ENCODE results near the gene PHYKPL. TPM values are rescaled to one million over a fixed set of nuclear protein-coding genes. Genes with fewer than 3 reads are reported as not detected.

The PHYKPL gene
- total RNA-seq, 1 experiment from 2014 or later, result 41.7 TPM

DNA sequence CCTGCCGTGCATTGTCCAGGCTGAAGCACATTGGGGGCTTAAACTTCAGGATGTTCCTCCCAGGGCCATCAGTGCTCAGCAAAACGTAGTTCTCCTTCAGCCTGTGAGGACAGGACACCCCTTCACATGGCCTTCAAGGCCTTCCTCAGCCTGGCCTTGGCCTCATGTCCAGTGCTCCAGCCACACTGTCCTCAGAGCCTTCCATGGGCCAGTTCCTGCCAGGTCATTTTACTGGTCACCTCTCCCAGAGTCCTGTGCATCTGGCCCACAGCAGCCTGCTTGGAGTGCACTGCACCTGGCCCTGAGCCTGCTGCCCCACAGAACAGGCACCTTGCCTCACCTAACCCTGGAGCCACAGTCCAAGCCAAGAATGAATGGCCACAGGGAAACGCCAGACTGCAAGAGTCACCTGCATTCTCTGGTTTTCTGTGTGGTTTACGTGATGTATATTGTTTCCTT is 19.6 kb downstream of the PHYKPL start (continued):
- TF ChIP-seq, protein P1, sequence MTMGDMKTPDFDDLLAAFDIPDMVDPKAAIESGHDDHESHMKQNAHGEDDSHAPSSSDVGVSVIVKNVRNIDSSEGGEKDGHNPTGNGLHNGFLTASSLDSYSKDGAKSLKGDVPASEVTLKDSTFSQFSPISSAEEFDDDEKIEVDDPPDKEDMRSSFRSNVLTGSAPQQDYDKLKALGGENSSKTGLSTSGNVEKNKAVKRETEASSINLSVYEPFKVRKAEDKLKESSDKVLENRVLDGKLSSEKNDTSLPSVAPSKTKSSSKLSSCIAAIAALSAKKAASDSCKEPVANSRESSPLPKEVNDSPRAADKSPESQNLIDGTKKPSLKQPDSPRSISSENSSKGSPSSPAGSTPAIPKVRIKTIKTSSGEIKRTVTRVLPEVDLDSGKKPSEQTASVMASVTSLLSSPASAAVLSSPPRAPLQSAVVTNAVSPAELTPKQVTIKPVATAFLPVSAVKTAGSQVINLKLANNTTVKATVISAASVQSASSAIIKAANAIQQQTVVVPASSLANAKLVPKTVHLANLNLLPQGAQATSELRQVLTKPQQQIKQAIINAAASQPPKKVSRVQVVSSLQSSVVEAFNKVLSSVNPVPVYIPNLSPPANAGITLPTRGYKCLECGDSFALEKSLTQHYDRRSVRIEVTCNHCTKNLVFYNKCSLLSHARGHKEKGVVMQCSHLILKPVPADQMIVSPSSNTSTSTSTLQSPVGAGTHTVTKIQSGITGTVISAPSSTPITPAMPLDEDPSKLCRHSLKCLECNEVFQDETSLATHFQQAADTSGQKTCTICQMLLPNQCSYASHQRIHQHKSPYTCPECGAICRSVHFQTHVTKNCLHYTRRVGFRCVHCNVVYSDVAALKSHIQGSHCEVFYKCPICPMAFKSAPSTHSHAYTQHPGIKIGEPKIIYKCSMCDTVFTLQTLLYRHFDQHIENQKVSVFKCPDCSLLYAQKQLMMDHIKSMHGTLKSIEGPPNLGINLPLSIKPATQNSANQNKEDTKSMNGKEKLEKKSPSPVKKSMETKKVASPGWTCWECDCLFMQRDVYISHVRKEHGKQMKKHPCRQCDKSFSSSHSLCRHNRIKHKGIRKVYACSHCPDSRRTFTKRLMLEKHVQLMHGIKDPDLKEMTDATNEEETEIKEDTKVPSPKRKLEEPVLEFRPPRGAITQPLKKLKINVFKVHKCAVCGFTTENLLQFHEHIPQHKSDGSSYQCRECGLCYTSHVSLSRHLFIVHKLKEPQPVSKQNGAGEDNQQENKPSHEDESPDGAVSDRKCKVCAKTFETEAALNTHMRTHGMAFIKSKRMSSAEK (CRISPR knock-in tag; IDR thresholded peaks at IDR 0.05; ENCODE audit: borderline replicate concordance), result no peak
- TF ChIP-seq ZNF317 (CRISPR knock-in tag; IDR thresholded peaks at IDR 0.05; ENCODE audit: borderline replicate concordance, low read depth), result no peak
- no peak for TF ChIP-seq MYBL2 (CRISPR knock-in tag; IDR thresholded peaks at IDR 0.05)
- TF ChIP-seq CBFB (CRISPR knock-in tag; IDR thresholded peaks at IDR 0.05; ENCODE audit: low read depth), result no peak
- TF ChIP-seq, protein P2, sequence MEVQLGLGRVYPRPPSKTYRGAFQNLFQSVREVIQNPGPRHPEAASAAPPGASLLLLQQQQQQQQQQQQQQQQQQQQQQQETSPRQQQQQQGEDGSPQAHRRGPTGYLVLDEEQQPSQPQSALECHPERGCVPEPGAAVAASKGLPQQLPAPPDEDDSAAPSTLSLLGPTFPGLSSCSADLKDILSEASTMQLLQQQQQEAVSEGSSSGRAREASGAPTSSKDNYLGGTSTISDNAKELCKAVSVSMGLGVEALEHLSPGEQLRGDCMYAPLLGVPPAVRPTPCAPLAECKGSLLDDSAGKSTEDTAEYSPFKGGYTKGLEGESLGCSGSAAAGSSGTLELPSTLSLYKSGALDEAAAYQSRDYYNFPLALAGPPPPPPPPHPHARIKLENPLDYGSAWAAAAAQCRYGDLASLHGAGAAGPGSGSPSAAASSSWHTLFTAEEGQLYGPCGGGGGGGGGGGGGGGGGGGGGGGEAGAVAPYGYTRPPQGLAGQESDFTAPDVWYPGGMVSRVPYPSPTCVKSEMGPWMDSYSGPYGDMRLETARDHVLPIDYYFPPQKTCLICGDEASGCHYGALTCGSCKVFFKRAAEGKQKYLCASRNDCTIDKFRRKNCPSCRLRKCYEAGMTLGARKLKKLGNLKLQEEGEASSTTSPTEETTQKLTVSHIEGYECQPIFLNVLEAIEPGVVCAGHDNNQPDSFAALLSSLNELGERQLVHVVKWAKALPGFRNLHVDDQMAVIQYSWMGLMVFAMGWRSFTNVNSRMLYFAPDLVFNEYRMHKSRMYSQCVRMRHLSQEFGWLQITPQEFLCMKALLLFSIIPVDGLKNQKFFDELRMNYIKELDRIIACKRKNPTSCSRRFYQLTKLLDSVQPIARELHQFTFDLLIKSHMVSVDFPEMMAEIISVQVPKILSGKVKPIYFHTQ (CRISPR knock-in tag; IDR thresholded peaks at IDR 0.05), result peak; percentile 38; the same call in 1 of the 2 replicates
- TF ChIP-seq GRHL2 (CRISPR knock-in tag; IDR thresholded peaks at IDR 0.05; ENCODE audit: insufficient replicate concordance, severe bottlenecking), result no peak
- no peak for TF ChIP-seq ATF1 (CRISPR knock-in tag; IDR thresholded peaks at IDR 0.05)
- no peak for TF ChIP-seq SMAD4 (CRISPR knock-in tag; IDR thresholded peaks at IDR 0.05)
- TF ChIP-seq, protein P3, sequence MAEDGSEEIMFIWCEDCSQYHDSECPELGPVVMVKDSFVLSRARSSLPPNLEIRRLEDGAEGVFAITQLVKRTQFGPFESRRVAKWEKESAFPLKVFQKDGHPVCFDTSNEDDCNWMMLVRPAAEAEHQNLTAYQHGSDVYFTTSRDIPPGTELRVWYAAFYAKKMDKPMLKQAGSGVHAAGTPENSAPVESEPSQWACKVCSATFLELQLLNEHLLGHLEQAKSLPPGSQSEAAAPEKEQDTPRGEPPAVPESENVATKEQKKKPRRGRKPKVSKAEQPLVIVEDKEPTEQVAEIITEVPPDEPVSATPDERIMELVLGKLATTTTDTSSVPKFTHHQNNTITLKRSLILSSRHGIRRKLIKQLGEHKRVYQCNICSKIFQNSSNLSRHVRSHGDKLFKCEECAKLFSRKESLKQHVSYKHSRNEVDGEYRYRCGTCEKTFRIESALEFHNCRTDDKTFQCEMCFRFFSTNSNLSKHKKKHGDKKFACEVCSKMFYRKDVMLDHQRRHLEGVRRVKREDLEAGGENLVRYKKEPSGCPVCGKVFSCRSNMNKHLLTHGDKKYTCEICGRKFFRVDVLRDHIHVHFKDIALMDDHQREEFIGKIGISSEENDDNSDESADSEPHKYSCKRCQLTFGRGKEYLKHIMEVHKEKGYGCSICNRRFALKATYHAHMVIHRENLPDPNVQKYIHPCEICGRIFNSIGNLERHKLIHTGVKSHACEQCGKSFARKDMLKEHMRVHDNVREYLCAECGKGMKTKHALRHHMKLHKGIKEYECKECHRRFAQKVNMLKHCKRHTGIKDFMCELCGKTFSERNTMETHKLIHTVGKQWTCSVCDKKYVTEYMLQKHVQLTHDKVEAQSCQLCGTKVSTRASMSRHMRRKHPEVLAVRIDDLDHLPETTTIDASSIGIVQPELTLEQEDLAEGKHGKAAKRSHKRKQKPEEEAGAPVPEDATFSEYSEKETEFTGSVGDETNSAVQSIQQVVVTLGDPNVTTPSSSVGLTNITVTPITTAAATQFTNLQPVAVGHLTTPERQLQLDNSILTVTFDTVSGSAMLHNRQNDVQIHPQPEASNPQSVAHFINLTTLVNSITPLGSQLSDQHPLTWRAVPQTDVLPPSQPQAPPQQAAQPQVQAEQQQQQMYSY (CRISPR knock-in tag; IDR thresholded peaks at IDR 0.05), result no peak
- TF ChIP-seq NR3C1 (CRISPR knock-in tag; conservative IDR thresholded peaks at IDR 0.05; ENCODE audit: low read depth), result no peak
- no peak for TF ChIP-seq MXD4 (CRISPR knock-in tag; IDR thresholded peaks at IDR 0.05; ENCODE audit: borderline replicate concordance)
- TF ChIP-seq, protein P4, sequence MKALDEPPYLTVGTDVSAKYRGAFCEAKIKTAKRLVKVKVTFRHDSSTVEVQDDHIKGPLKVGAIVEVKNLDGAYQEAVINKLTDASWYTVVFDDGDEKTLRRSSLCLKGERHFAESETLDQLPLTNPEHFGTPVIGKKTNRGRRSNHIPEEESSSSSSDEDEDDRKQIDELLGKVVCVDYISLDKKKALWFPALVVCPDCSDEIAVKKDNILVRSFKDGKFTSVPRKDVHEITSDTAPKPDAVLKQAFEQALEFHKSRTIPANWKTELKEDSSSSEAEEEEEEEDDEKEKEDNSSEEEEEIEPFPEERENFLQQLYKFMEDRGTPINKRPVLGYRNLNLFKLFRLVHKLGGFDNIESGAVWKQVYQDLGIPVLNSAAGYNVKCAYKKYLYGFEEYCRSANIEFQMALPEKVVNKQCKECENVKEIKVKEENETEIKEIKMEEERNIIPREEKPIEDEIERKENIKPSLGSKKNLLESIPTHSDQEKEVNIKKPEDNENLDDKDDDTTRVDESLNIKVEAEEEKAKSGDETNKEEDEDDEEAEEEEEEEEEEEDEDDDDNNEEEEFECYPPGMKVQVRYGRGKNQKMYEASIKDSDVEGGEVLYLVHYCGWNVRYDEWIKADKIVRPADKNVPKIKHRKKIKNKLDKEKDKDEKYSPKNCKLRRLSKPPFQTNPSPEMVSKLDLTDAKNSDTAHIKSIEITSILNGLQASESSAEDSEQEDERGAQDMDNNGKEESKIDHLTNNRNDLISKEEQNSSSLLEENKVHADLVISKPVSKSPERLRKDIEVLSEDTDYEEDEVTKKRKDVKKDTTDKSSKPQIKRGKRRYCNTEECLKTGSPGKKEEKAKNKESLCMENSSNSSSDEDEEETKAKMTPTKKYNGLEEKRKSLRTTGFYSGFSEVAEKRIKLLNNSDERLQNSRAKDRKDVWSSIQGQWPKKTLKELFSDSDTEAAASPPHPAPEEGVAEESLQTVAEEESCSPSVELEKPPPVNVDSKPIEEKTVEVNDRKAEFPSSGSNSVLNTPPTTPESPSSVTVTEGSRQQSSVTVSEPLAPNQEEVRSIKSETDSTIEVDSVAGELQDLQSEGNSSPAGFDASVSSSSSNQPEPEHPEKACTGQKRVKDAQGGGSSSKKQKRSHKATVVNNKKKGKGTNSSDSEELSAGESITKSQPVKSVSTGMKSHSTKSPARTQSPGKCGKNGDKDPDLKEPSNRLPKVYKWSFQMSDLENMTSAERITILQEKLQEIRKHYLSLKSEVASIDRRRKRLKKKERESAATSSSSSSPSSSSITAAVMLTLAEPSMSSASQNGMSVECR (CRISPR knock-in tag; IDR thresholded peaks at IDR 0.05; ENCODE audit: borderline replicate concordance), result no peak
- TF ChIP-seq FOXJ3 (CRISPR knock-in tag; IDR thresholded peaks at IDR 0.05; ENCODE audit: borderline replicate concordance), result no peak
- TF ChIP-seq GABPB1 (CRISPR knock-in tag; IDR thresholded peaks at IDR 0.05), result no peak
- TF ChIP-seq RELA (CRISPR knock-in tag; IDR thresholded peaks at IDR 0.05; ENCODE audit: borderline replicate concordance), result no peak
- no peak for TF ChIP-seq EMX1 (CRISPR knock-in tag; IDR thresholded peaks at IDR 0.05)
- TF ChIP-seq, protein P5, sequence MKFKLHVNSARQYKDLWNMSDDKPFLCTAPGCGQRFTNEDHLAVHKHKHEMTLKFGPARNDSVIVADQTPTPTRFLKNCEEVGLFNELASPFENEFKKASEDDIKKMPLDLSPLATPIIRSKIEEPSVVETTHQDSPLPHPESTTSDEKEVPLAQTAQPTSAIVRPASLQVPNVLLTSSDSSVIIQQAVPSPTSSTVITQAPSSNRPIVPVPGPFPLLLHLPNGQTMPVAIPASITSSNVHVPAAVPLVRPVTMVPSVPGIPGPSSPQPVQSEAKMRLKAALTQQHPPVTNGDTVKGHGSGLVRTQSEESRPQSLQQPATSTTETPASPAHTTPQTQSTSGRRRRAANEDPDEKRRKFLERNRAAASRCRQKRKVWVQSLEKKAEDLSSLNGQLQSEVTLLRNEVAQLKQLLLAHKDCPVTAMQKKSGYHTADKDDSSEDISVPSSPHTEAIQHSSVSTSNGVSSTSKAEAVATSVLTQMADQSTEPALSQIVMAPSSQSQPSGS (CRISPR knock-in tag; IDR thresholded peaks at IDR 0.05; ENCODE audit: borderline replicate concordance, low read depth), result no peak
- no peak for TF ChIP-seq CREB1 (CRISPR knock-in tag; IDR thresholded peaks at IDR 0.05)
- TF ChIP-seq ZNF671 (CRISPR knock-in tag; IDR thresholded peaks at IDR 0.05), result peak; percentile 55; the same call in 1 of the 2 replicates
- TF ChIP-seq, protein P6, sequence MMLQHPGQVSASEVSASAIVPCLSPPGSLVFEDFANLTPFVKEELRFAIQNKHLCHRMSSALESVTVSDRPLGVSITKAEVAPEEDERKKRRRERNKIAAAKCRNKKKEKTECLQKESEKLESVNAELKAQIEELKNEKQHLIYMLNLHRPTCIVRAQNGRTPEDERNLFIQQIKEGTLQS (CRISPR knock-in tag; conservative IDR thresholded peaks at IDR 0.05), result peak; percentile 41; the same call in 1 of the 2 replicates
- TF ChIP-seq, protein P7, sequence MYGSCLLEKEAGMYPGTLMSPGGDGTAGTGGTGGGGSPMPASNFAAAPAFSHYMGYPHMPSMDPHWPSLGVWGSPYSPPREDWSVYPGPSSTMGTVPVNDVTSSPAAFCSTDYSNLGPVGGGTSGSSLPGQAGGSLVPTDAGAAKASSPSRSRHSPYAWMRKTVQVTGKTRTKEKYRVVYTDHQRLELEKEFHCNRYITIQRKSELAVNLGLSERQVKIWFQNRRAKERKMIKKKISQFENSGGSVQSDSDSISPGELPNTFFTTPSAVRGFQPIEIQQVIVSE (CRISPR knock-in tag; IDR thresholded peaks at IDR 0.05; ENCODE audit: borderline replicate concordance), result no peak
- TF ChIP-seq IRF2 (CRISPR knock-in tag; IDR thresholded peaks at IDR 0.05; ENCODE audit: borderline replicate concordance, low read depth), result no peak

Data from WTC11 (cell line).